ENCODE measurements around the gene ABCA8. TPM values are rescaled to one million over a fixed set of nuclear protein-coding genes. Genes with fewer than 3 reads are reported as not detected.

Gene ABCA8
- total RNA-seq, 4 donors from 2014 or later: 54.4 to 113 (median 71.3) TPM

GRCh38 chr17:68819465-68819864 lies 135.7 kb downstream of the ABCA8 start:
- no peak for ATAC-seq
- H3K4me3 ChIP-seq: no peak overlapping the region
- peaks cover 5% of the 10 kb centered on the region for H3K27me3 ChIP-seq
- H3K27ac ChIP-seq: no peak overlapping the region
- TF ChIP-seq CTCF (IDR thresholded peaks at IDR 0.05) (no peak), POLR2AphosphoS5 (IDR thresholded peaks at IDR 0.05) (no peak)
- H3K9me3 ChIP-seq: no peaks in the 10 kb centered on the region
- H3K4me1 ChIP-seq: no peaks in the 10 kb centered on the region
- WGBS, 2 donors (ENCODE audit: low coverage in 1 of 2): 76 to 82% methylated on average over 4 to 5 of the region's 5 CpGs
- no peaks in the 10 kb centered on the region for H3K36me3 ChIP-seq

Other genes starting within 250 kb of the ABCA8 start
- 10 to 100 TPM; 18.3 to 64.6 (median 26.5) TPM for gene ABCA9, start 105.5 kb upstream of the ABCA8 start, total RNA-seq
- gene ABCA6, start 186.5 kb upstream of the ABCA8 start, total RNA-seq: 100 to 1,000 TPM in 1 of 4 donors, 10 to 100 TPM in 3; 35.8 to 133 (median 71.1) TPM

Measured in gastroesophageal sphincter (tissue), 4 donors.